Measurements from ENCODE around the gene SYT11.

GRCh38 chr1:155929057-155929456 lies 69.7 kb downstream of the SYT11 start:
- TF ChIP-seq POLR2AphosphoS5 (IDR thresholded peaks at IDR 0.05; ENCODE audit: borderline replicate concordance, low read depth, low read length) (no peak), EZH2 (IDR thresholded peaks at IDR 0.05) (no peak), FOXP2 (optimal IDR thresholded peaks at IDR 0.05; ENCODE audit: control extremely low read depth, extremely low read length, insufficient read depth) (no peak)
